T-cell (primary cell): Measurements from ENCODE around the gene FBXO38. TPM values are rescaled to one million over a fixed set of nuclear protein-coding genes. Genes with fewer than 3 reads are reported as not detected.
A peak's percentile ranks its signal among the peaks of the same experiment; 100 is the strongest.

Experiments
- ATAC-seq, 4 experiments: fragments of 200-7000 bp in 3 of 4; fragments of 150-1000 bp in 1 of 4; cut with Tn5 transposase; replicated peaks in 1 of 4; 1 replicate in 3 of 4; 2 replicates in 1 of 4; pipeline ENCODE4 v1.10.0; 2021; ENCODE audit warnings: moderate library complexity in 3 of 4, mild to moderate bottlenecking in 2 of 4, moderate number of reproducible peaks in 1 of 4
- CTCF ChIA-PET, 2 donors: fragments of 300-600 bp; sonication (Branson Sonifier 250); formaldehyde crosslinking; loops; one replicate each; lab custom pipeline; 2022; ENCODE audit warnings: antibody characterized with exemption in 2 of 2; lab: Charles Lee
- POLR2A ChIA-PET, 2 donors: fragments of 300-600 bp; sonication (Branson Sonifier 250); formaldehyde crosslinking; loops; one replicate each; lab custom pipeline; 2022; ENCODE audit warnings: antibody characterized with exemption in 2 of 2; lab: Charles Lee
- DNase-seq, 35 experiments: peaks; one replicate each; pipeline versions ENCODE4 v3.0.0 to v3.0.0-alpha.2; 2013 to 2023
- H3K27ac ChIP-seq: one replicate; pipeline ENCODE4 v1.5.1; 2013; ENCODE audit warnings: low read length
- H3K27me3 ChIP-seq, 2 experiments: replicated peaks in 1 of 2; 1 replicate in 1 of 2; 2 replicates in 1 of 2; pipeline versions ENCODE4 v1.6.1 to v1.7.0; 2013; ENCODE audit warnings: low read length in 1 of 2, mixed read lengths in 1 of 2; ENCODE audit not compliant: control insufficient read depth in 2 of 2, insufficient read depth in 2 of 2; ENCODE audit errors: extremely low read depth in 1 of 2
- H3K36me3 ChIP-seq, 2 donors: 1 replicate in 1 of 2; 2 replicates in 1 of 2; pipeline versions ENCODE4 v1.6.1 to v1.7.0; 2013; ENCODE audit warnings: low read length in 1 of 2; ENCODE audit not compliant: control insufficient read depth in 2 of 2, insufficient read depth in 1 of 2; ENCODE audit errors: extremely low read depth in 1 of 2
- H3K4me1 ChIP-seq, 2 experiments: 1 replicate in 1 of 2; 2 replicates in 1 of 2; pipeline versions ENCODE4 v1.6.1 to v1.7.0; 2013; ENCODE audit warnings: low read length in 2 of 2, mixed read lengths in 1 of 2; ENCODE audit not compliant: insufficient read depth in 2 of 2, control insufficient read depth in 1 of 2; ENCODE audit errors: extremely low read depth in 1 of 2
- H3K4me3 ChIP-seq, 2 donors: 1 replicate in 1 of 2; 2 replicates in 1 of 2; pipeline versions ENCODE4 v1.5.1 to v1.7.0; 2013; ENCODE audit warnings: mild to moderate bottlenecking in 2 of 2, low read length in 1 of 2, moderate library complexity in 1 of 2; ENCODE audit not compliant: control insufficient read depth in 1 of 2; ENCODE audit errors: extremely low read depth in 1 of 2
- H3K9me3 ChIP-seq: 2 replicates; pipeline ENCODE4 v1.7.0; 2013
- H3K27ac Mint-ChIP-seq, 2 donors: one replicate each; pipeline ENCODE4 v1.8.0; 2020 to 2021; ENCODE audit warnings: mild to moderate bottlenecking in 2 of 2, mixed read lengths in 2 of 2
- H3K27me3 Mint-ChIP-seq, 2 donors: one replicate each; pipeline ENCODE4 v1.8.0; 2021 to 2022; ENCODE audit warnings: mixed read lengths in 2 of 2
- H3K36me3 Mint-ChIP-seq: one replicate; pipeline ENCODE4 v1.8.0; 2021; ENCODE audit warnings: mixed read lengths
- H3K4me1 Mint-ChIP-seq, 3 donors: one replicate each; pipeline ENCODE4 v1.8.0; 2020 to 2022; ENCODE audit warnings: mixed read lengths in 3 of 3, mild to moderate bottlenecking in 1 of 3
- H3K4me3 Mint-ChIP-seq, 3 donors: one replicate each; pipeline ENCODE4 v1.8.0; 2020 to 2022; ENCODE audit warnings: mild to moderate bottlenecking in 3 of 3, mixed read lengths in 3 of 3, moderate library complexity in 3 of 3
- H3K9me3 Mint-ChIP-seq, 3 donors: one replicate each; pipeline ENCODE4 v1.8.0; 2020 to 2022; ENCODE audit warnings: mixed read lengths in 3 of 3
- WGBS: methylation state at CpG from one replicate; pipeline ENCODE4 v1.1.5; 2013; ENCODE audit warnings: missing lambda C conversion rate; ENCODE audit not compliant: insufficient coverage; 5-methylcytosine and 5-hydroxymethylcytosine counted together
- total RNA-seq, 35 experiments: library from RNA in 6 of 35; stranded (reverse) in 6 of 35; fragments of 120-200 nt in 1 of 35; gene quantifications; one replicate each; pipeline versions ENCODE4 v1.2.1 to v1.2.4 and lab custom pipeline; 2013 to 2026

FBXO38 gene
- total RNA-seq, 5 donors from 2014 or later (not counting 1 experiment from before 2014, with no cell fraction given) = 61.0 to 70.8 (median 66.2) TPM

GRCh38 chr5:148474025-148474511, 90.3 kb downstream of the FBXO38 start:
- Mint-ChIP-seq H3K9me3 (no peaks in the 10 kb centered on the region), H3K36me3 (no peaks in the 10 kb centered on the region), H3K4me3 (no peak overlapping the region), H3K4me1 (no peaks in the 10 kb centered on the region), H3K27ac (no peak overlapping the region), H3K27me3 (peaks cover 19 to 32% of the 10 kb centered on the region in 2 donors)
- DNase-seq (no peak), ATAC-seq (no peak)
- no peaks in the 10 kb centered on the region for H3K4me1 ChIP-seq
- no peak overlapping the region for H3K4me3 ChIP-seq
- 89% methylated on average over 3 of the region's 8 CpGs for WGBS
- POLR2A ChIA-PET = no interaction called here
- H3K36me3 ChIP-seq = no peaks in the 10 kb centered on the region
- no peak overlapping the region for H3K27ac ChIP-seq
- CTCF ChIA-PET = no interaction called here
- peaks cover 0 to 2% of the 10 kb centered on the region in 2 experiments for H3K27me3 ChIP-seq
- H3K9me3 ChIP-seq = no peaks in the 10 kb centered on the region

- H3K27ac Mint-ChIP-seq = no peak overlapping the region
- H3K9me3 ChIP-seq = no peaks in the 10 kb centered on the region
- POLR2A ChIA-PET = interaction anchor here in 1 of 2 donors (0.6 kb wide), 1 partner anchor 12 kb away, joined by 5 read pairs; no protein-coding TSS in a partner anchor
- CTCF ChIA-PET = no interaction called here
- no peaks in the 10 kb centered on the region for H3K36me3 Mint-ChIP-seq
- ATAC-seq (no peak), DNase-seq (no peak)
- H3K4me1 ChIP-seq = no peaks in the 10 kb centered on the region
- no CpG with 5 or more reads among the region's 3 CpGs for WGBS
- H3K4me1 Mint-ChIP-seq = no peaks in the 10 kb centered on the region
- no peaks in the 10 kb centered on the region for H3K36me3 ChIP-seq
- no peak overlapping the region for H3K4me3 Mint-ChIP-seq
- H3K27me3 Mint-ChIP-seq = peaks cover 19 to 31% of the 10 kb centered on the region in 2 donors
- H3K9me3 Mint-ChIP-seq = no peaks in the 10 kb centered on the region
- H3K27ac ChIP-seq = no peak overlapping the region
- peaks cover 0 to 2% of the 10 kb centered on the region in 2 experiments for H3K27me3 ChIP-seq
- no peak overlapping the region for H3K4me3 ChIP-seq
Measured at GRCh38 chr5:148476302-148476701, 92.5 kb downstream of the FBXO38 start.

- H3K4me3 ChIP-seq = no peak overlapping the region
- H3K4me1 Mint-ChIP-seq = no peaks in the 10 kb centered on the region
Measured at GRCh38 chr5:148477429-148477828, 93.7 kb downstream of the FBXO38 start.

GRCh38 chr5:148482196-148482595, 98.4 kb downstream of the FBXO38 start:
- ChIA-PET CTCF (interaction anchor here (0.5 to 1.9 kb wide), 2 partner anchors 182 to 248 kb away, joined by 4 to 5 read pairs; no protein-coding TSS in a partner anchor), POLR2A (no interaction called here)
- no peak overlapping the region for H3K27ac Mint-ChIP-seq
- H3K9me3 Mint-ChIP-seq = no peaks in the 10 kb centered on the region
- WGBS = 60% methylated on average over 7 of the region's 7 CpGs
- no peak for ATAC-seq
- peaks cover 0 to 6% (median 2%) of the 10 kb centered on the region in 3 donors for H3K4me1 Mint-ChIP-seq
- H3K27me3 Mint-ChIP-seq = peaks cover 28 to 36% of the 10 kb centered on the region in 2 donors
- no peak overlapping the region for H3K4me3 ChIP-seq
- no peak overlapping the region for H3K27ac ChIP-seq
- no peaks in the 10 kb centered on the region for H3K36me3 Mint-ChIP-seq
- H3K9me3 ChIP-seq = no peaks in the 10 kb centered on the region
- no peaks in the 10 kb centered on the region for H3K36me3 ChIP-seq
- peaks cover 2 to 17% of the 10 kb centered on the region in 2 experiments for H3K27me3 ChIP-seq
- no peak for DNase-seq
- peaks cover 0 to 8% of the 10 kb centered on the region in 2 experiments for H3K4me1 ChIP-seq
- H3K4me3 Mint-ChIP-seq = no peak overlapping the region

More at GRCh38 chr5:148477429-148477828, 93.7 kb downstream of the FBXO38 start:
- no peaks in the 10 kb centered on the region for H3K4me1 ChIP-seq
- peaks cover 24 to 28% of the 10 kb centered on the region in 2 donors for H3K27me3 Mint-ChIP-seq
- DNase-seq (no peak), ATAC-seq (no peak)
- CTCF ChIA-PET = no interaction called here
- 67% methylated on average over 1 of the region's 3 CpGs for WGBS
- no peaks in the 10 kb centered on the region for H3K9me3 Mint-ChIP-seq
- H3K4me3 Mint-ChIP-seq = no peak overlapping the region
- POLR2A ChIA-PET = no interaction called here
- no peaks in the 10 kb centered on the region for H3K36me3 Mint-ChIP-seq
- H3K9me3 ChIP-seq = no peaks in the 10 kb centered on the region
- H3K27me3 ChIP-seq = peaks cover 2 to 6% of the 10 kb centered on the region in 2 experiments
- no peak overlapping the region for H3K27ac Mint-ChIP-seq
- H3K36me3 ChIP-seq = no peaks in the 10 kb centered on the region
- no peak overlapping the region for H3K27ac ChIP-seq

- WGBS = 34% methylated on average over 19 of the region's 22 CpGs
- no peak overlapping the region for H3K27ac ChIP-seq
- Mint-ChIP-seq H3K4me3 (no peak overlapping the region), H3K27me3 (peaks cover 30 to 38% of the 10 kb centered on the region in 2 donors), H3K27ac (no peak overlapping the region), H3K36me3 (no peaks in the 10 kb centered on the region), H3K4me1 (peaks cover 0 to 6% (median 2%) of the 10 kb centered on the region in 3 donors), H3K9me3 (no peaks in the 10 kb centered on the region)
- H3K27me3 ChIP-seq = peaks cover 2 to 17% of the 10 kb centered on the region in 2 experiments
- H3K4me1 ChIP-seq = peaks cover 0 to 8% of the 10 kb centered on the region in 2 experiments
- DNase-seq (peak in 34 of 35 experiments; percentile 0 to 69 (median 40)), ATAC-seq (peak in 2 of 4 experiments; percentile 52 to 54)
- ChIA-PET POLR2A (interaction anchor here in 1 of 2 donors (0.7 kb wide), 1 partner anchor 74 kb away, joined by 3 read pairs; no protein-coding TSS in a partner anchor), CTCF (interaction anchor here (0.5 to 1.9 kb wide), 3 partner anchors 8 to 248 kb away, joined by 3 to 5 read pairs (median 4); no protein-coding TSS in a partner anchor)
- H3K4me3 ChIP-seq = no peak overlapping the region
- H3K36me3 ChIP-seq = no peaks in the 10 kb centered on the region
- H3K9me3 ChIP-seq = no peaks in the 10 kb centered on the region
Measured at GRCh38 chr5:148482697-148483462, 99.1 kb downstream of the FBXO38 start.

- peaks cover 2 to 17% of the 10 kb centered on the region in 2 experiments for H3K27me3 ChIP-seq
- Mint-ChIP-seq H3K4me3 (no peak overlapping the region), H3K27ac (no peak overlapping the region), H3K4me1 (peaks cover 0 to 6% (median 2%) of the 10 kb centered on the region in 3 donors), H3K36me3 (no peaks in the 10 kb centered on the region), H3K9me3 (no peaks in the 10 kb centered on the region), H3K27me3 (peaks cover 25 to 30% of the 10 kb centered on the region in 2 donors)
- H3K36me3 ChIP-seq = no peaks in the 10 kb centered on the region
- peaks cover 0 to 8% of the 10 kb centered on the region in 2 experiments for H3K4me1 ChIP-seq
- ATAC-seq = no peak
- DNase-seq = no peak
- H3K27ac ChIP-seq = no peak overlapping the region
- no CpG with 5 or more reads among the region's 3 CpGs for WGBS
- H3K9me3 ChIP-seq = no peaks in the 10 kb centered on the region
- no peak overlapping the region for H3K4me3 ChIP-seq
- POLR2A ChIA-PET = interaction anchor here in 1 of 2 donors (0.7 kb wide), 1 partner anchor 75 kb away, joined by 3 read pairs; no protein-coding TSS in a partner anchor
- CTCF ChIA-PET = interaction anchor here (0.6 to 1.9 kb wide), 3 partner anchors 13 to 1949 kb away, joined by 3 to 9 read pairs (median 5); no protein-coding TSS in a partner anchor
Measured at GRCh38 chr5:148483750-148484149, 100.0 kb downstream of the FBXO38 start.
